Suprapubic skin (tissue), 4 donors: Measurements from ENCODE around the gene PNPLA2.

Experiments used
- CTCF ChIP-seq, 2 donors: fragments of 200-600 bp in 1 of 2; fragments of 450-650 bp in 1 of 2; sonication (generic) in 1 of 2; IDR thresholded peaks; one replicate each; pipeline ENCODE4 v1.5.1; 2016 to 2019; ENCODE audit warnings: antibody characterized with exemption in 2 of 2, mild to moderate bottlenecking in 1 of 2, moderate library complexity in 1 of 2
- EP300 ChIP-seq: sonication (generic); formaldehyde crosslinking; IDR thresholded peaks from one replicate; pipeline ENCODE4 v1.6.1; 2017; ENCODE audit warnings: antibody characterized with exemption
- POLR2A ChIP-seq, 2 donors: fragments of 450-650 bp; IDR thresholded peaks; one replicate each; pipeline ENCODE4 v1.6.1; 2017; ENCODE audit warnings: antibody characterized with exemption in 2 of 2, mild to moderate bottlenecking in 2 of 2, moderate library complexity in 2 of 2
- POLR2AphosphoS5 ChIP-seq, 3 donors: sonication (generic); formaldehyde crosslinking; IDR thresholded peaks; one replicate each; pipeline ENCODE4 v1.6.1; 2017; ENCODE audit warnings: antibody characterized with exemption in 3 of 3

DNA sequence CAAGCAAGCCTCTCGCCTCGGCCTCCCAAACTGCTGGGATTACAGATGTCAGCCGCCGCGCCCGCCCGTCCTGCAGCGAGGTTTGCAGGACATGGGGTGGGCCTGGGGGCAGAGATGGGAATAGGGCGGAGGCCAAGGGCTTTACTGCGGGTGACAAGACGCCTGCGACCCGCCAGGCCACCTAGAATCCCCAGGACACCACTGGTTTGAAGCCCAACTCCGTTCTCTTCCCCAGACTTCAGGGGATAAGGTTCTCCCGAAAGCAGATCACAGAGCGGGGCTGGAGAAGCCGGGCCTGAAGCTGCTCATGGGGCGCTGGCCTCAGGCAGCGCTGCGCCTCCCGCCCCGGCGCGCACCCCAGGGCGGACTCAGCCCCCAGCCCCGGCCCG is 23.3 kb downstream of the PNPLA2 start:
- TF ChIP-seq EP300: no peak
- TF ChIP-seq CTCF (IDR thresholded peaks at IDR 0.05): no peak
- no peak for TF ChIP-seq POLR2A (IDR thresholded peaks at IDR 0.05)
- TF ChIP-seq POLR2AphosphoS5 (IDR thresholded peaks at IDR 0.05): no peak
